Brain microvascular endothelial cell (primary cell): ENCODE results near the gene WDR43.
A peak's percentile ranks its signal among the peaks of the same experiment; 100 is the strongest.

ENCODE experiments used
- DNase-seq: peaks from one replicate; pipeline ENCODE4 v3.0.0-alpha.2; 2020
- H3K27ac ChIP-seq: fragments of 250-450 bp; sonication (Bioruptor Pico); 2 replicates; pipeline ENCODE4 v1.5.1; 2020; ENCODE audit warnings: mild to moderate bottlenecking, moderate library complexity
- H3K27me3 ChIP-seq: fragments of 250-450 bp; sonication (Bioruptor Pico); replicated peaks from 2 replicates; pipeline ENCODE4 v1.5.1; 2020; ENCODE audit warnings: mild to moderate bottlenecking
- H3K36me3 ChIP-seq: fragments of 250-450 bp; sonication (Bioruptor Pico); replicated peaks from 2 replicates; pipeline ENCODE4 v1.5.1; 2020; ENCODE audit warnings: mild to moderate bottlenecking
- H3K4me3 ChIP-seq: 2 replicates; pipeline ENCODE4 v1.5.1; 2011; ENCODE audit warnings: low read depth, mild to moderate bottlenecking, control low read depth, low read length, moderate library complexity
- CTCF ChIP-seq: IDR thresholded peaks from 2 replicates; pipeline ENCODE4 v1.5.1; 2011; ENCODE audit warnings: low read depth, mild to moderate bottlenecking, moderate library complexity, low read length, control low read depth, inconsistent platforms; ENCODE audit errors: missing control alignments
- in situ Hi-C: cut with HindIII; loops from 2 replicates; pipeline ENCODE4 v1.10.0; 2017; ENCODE audit warnings: low sequenced_read_pairs, low pct_ligation_motif_present

WDR43 gene

GRCh38 chr2:28896906-28897305, 2.4 kb downstream of the WDR43 start:
- TF ChIP-seq CTCF = no peak
- in situ Hi-C loops = no loop called here
- H3K4me3 ChIP-seq = no peak overlapping the region

GRCh38 chr2:28898048-28898447, 3.6 kb downstream of the WDR43 start:
- Histone ChIP-seq H3K27ac (no peak overlapping the region), H3K36me3 (peaks cover 5% of the 10 kb centered on the region), H3K4me3 (no peak overlapping the region), H3K27me3 (no peaks in the 10 kb centered on the region)
- in situ Hi-C loops = no loop called here
- no peak for DNase-seq
- TF ChIP-seq CTCF = no peak

More at GRCh38 chr2:28896906-28897305, 2.4 kb downstream of the WDR43 start:
- Histone ChIP-seq H3K36me3 (no peaks in the 10 kb centered on the region), H3K27ac (no peak overlapping the region), H3K27me3 (no peaks in the 10 kb centered on the region)
- DNase-seq = peak; percentile 18

GRCh38 chr2:28901202-28901601, 6.7 kb downstream of the WDR43 start:
- Histone ChIP-seq H3K27ac (no peak overlapping the region), H3K27me3 (no peaks in the 10 kb centered on the region), H3K36me3 (peaks cover 10% of the 10 kb centered on the region), H3K4me3 (no peak overlapping the region)
- TF ChIP-seq CTCF = no peak
- no peak for DNase-seq
- in situ Hi-C loops = no loop called here

- no peak for TF ChIP-seq CTCF
- Histone ChIP-seq H3K4me3 (no peak overlapping the region), H3K27me3 (no peaks in the 10 kb centered on the region), H3K36me3 (peaks cover 17% of the 10 kb centered on the region), H3K27ac (no peak overlapping the region)
- in situ Hi-C loops = no loop called here
- no peak for DNase-seq
Measured at GRCh38 chr2:28901841-28902240, 7.4 kb downstream of the WDR43 start.

GRCh38 chr2:28902584-28902983, 8.1 kb downstream of the WDR43 start:
- no peak for DNase-seq
- Histone ChIP-seq H3K27me3 (no peaks in the 10 kb centered on the region), H3K4me3 (no peak overlapping the region), H3K27ac (no peak overlapping the region), H3K36me3 (peaks cover 22% of the 10 kb centered on the region)
- in situ Hi-C loops = no loop called here
- TF ChIP-seq CTCF = no peak

- peak overlapping the region; percentile 4 for H3K27ac ChIP-seq
- in situ Hi-C loops = no loop called here
- peaks cover 40% of the 10 kb centered on the region for H3K36me3 ChIP-seq
- no peaks in the 10 kb centered on the region for H3K27me3 ChIP-seq
- DNase-seq = no peak
- TF ChIP-seq CTCF = no peak
- no peak overlapping the region for H3K4me3 ChIP-seq
Measured at GRCh38 chr2:28904295-28904694, 9.8 kb downstream of the WDR43 start.
